NT2/D1 (cell line): ENCODE data around the gene PHYHD1.

Source experiments
- SUZ12 ChIP-seq: IDR thresholded peaks from 2 replicates; pipeline ENCODE4 v1.6.1; 2011; ENCODE audit not compliant: insufficient read length, insufficient read depth; ENCODE audit errors: extremely low read depth
- YY1 ChIP-seq: IDR thresholded peaks from 2 replicates; pipeline ENCODE4 v1.6.1; 2011; ENCODE audit not compliant: insufficient read length, insufficient read depth

DNA sequence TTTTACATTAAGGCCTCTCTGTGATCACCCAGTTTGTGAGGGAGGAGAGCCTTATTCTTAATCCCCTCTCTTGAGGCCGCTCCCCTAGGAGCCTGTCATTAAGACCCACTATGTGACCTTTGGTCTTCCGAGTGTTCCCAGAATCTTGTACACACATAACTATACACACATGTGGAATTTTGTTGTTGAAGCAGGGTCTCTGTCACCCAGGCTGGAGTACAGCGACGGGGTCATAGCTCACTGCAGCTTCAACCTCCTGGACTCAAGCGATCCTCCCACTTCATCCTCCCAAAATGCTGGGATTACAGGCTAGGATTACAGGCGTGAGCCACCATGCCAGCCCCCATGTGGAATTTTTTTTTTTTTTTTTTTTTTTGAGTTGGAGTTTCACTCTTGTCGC, 14.8 kb upstream of the PHYHD1 start:
- TF ChIP-seq SUZ12 (no peak), YY1 (no peak)
